CD1c-positive myeloid dendritic cell (primary cell): Measurements from ENCODE around the gene SEPTIN1.
A peak's percentile ranks its signal among the peaks of the same experiment; 100 is the strongest.
"Not testable (repeated sequence)": the region's sequence is repeated elsewhere in the genome, so short reads cannot be mapped to it uniquely, and the experiment has no call there.

Source experiments
- DNase-seq: peaks from one replicate; pipeline ENCODE4 v3.0.0-alpha.2; 2016; ENCODE audit errors: extremely low spot score

The SEPTIN1 gene

GRCh38 chr16:30357715-30358576 is 24.4 kb downstream of the SEPTIN1 start:
- no peak for DNase-seq

- no peak for DNase-seq
Observed at GRCh38 chr16:30357085-30357714, 25.2 kb downstream of the SEPTIN1 start.

- no peak for DNase-seq
Observed at GRCh38 chr16:30356401-30357084, 25.8 kb downstream of the SEPTIN1 start.

GRCh38 chr16:30355954-30356308 is 26.4 kb downstream of the SEPTIN1 start:
- no peak for DNase-seq

DNA sequence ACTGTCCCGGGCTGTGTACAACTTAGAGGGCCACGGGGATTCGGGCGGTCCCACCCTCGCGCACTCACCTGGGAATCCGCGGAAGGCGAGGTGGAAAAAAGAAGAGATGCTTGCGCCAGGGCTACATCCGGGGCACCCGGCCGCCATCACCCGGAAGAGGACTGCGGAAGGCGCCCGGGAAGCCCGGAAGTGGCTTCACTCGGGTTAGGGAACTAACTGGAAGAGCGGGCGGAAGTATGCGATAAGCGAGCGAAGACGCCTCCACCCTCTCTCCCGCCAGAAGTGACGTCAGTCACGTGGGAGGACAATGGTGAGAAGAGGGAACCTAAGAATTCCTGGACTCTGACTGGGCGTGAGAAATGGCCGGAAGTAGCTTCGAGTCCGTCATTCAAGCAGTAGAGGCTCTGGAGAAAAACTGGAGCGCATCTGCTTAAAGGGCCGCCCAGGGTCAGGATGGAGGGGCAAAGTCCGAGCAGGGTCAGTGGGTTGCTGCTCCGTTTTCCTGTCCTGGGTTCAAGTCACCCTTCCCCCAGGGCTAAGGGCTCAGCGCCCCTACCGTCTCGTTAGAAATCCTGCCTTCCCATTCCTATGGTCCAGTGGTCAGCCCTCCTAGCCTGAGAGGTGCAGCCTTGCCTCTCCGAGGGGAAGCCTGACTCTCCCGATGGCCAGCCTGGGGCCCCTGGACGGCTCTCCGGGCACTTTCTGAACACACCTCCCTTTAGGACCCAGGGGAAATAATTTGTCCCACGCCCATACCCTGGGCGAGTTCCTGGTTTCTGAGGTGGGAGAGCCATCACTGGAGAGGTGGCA is 27.0 kb downstream of the SEPTIN1 start, which contains the start of gene CD2BP2:
TSS of gene CD2BP2 (minus strand) at position 165 of the 810 bp plus-strand sequence. CDS start 627 bp downstream, outside the sequence.
- DNase-seq, result peak; percentile 100

DNA sequence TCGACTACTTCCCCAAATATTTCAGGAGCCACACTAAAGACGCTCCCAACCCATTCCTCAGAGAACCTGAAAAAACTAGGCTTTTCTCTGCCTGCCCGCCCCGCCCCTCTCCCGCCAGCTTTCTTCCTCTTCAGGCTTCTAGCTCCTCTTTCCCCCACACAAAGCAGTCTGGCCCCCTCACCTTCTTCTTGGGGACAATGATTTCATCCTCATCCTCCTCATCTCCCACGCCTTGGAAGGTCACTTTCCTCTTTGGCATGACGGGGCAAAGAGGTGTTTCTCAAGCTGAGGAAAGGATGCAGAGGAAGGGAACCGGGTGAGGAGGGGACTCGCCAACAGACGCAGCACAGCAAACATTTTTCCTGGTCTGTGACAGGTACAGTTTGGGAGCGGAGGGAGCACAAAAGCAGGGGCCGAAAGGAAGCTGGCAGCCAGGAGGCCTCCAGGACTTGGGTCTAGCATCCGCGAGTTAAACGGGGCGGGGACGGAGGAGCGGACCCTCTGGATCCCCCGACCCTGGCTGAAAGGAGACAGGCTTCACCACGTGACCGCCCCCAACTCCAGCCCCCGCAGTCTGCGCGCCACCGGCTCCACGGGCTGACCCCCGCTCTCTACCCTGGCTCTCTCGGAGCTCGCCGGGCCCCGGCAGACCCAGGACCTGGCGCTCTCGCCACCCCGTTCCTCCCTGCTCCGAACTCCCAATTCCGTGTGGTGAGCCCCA is 27.8 kb downstream of the SEPTIN1 start:
- peak; percentile 71 for DNase-seq

DNA sequence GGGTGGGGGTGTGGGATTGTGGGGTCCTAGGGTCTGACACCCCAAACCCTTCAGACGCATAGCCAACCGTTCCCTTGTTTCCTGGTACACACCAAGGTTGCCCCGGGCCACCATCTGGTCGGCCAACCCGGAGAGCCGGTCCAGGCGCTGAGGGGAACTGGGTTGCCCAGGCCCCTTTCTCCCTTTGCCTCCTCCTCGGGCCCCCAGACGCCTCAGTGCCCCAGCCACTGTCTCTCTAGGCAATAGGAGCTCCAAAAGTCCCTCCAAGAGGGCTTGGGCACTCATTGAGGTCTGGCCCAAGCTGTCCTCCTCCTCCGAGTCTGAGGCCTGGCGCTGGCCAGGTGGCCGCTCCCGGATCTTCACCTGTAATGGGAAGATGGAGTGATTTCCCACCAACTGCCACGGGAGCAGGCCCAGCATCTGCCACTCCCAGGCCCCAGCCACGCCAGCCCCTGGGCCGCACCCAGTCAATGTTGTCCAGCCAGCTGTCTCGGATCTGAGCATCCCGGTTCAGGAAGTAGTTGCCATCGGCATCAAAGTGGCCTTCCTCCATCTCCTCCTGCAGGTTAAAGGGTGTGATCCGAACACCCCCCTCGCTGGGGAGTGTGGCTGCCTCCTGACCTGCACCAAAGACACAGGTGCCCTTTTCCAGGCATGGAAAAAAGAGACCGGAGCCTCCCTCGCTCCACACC is 28.8 kb downstream of the SEPTIN1 start:
- no peak for DNase-seq

GRCh38 chr16:30352488-30353401 is 29.6 kb downstream of the SEPTIN1 start:
- DNase-seq, result no peak

- DNase-seq, result no peak
Observed at GRCh38 chr16:30351586-30352419, 30.6 kb downstream of the SEPTIN1 start.

GRCh38 chr16:30351001-30351441 is 31.3 kb downstream of the SEPTIN1 start:
- no peak for DNase-seq

DNA sequence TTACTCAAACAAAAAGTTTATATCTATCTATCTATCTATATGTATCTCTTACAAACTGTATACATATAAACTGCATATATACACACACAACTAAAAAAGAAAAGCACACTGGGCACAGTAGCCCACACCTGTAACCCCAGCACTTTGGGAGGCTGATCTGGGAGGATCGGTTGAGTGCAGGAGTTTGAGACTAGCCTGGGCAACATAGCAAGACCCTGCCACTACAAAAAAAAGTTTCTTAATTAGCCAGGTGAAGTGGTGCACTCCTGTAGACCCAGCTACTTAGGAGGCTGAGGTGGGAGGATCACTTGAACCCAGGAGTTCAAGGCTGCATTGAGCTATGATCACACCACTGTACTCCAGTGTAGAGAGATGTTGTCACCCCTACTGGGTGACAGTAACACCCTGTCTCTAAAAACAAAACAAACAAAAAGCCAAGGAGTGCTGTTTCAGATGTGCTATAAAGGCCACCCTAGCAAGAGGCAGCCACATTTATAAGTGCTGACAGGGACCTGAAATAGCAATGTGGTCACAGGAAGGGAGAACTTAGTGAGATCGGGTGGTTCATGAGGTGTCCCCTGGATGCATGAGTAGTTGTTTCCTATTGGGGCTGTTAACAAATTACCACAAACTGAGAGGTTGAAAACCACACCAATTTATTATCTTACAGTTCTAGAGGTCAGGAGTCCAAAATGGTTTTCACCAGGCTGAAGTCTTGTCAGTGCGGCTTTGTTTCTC is 32.1 kb downstream of the SEPTIN1 start:
- peak; percentile 7 for DNase-seq

- DNase-seq, result no peak
Observed at GRCh38 chr16:30349675-30350074, 32.7 kb downstream of the SEPTIN1 start.

- no peak for DNase-seq
Observed at GRCh38 chr16:30348929-30349328, 33.4 kb downstream of the SEPTIN1 start.

- DNase-seq, result no peak
Observed at GRCh38 chr16:30348113-30348512, 34.2 kb downstream of the SEPTIN1 start.

- no peak for DNase-seq
Observed at GRCh38 chr16:30346286-30346685, 36.1 kb downstream of the SEPTIN1 start.

GRCh38 chr16:30343491-30343820 is 38.9 kb downstream of the SEPTIN1 start:
- DNase-seq, result not testable (repeated sequence)

- no peak for DNase-seq
Observed at GRCh38 chr16:30342751-30343490, 39.4 kb downstream of the SEPTIN1 start.
